ENCODE results near the gene SLC26A9. TPM values are rescaled to one million over a fixed set of nuclear protein-coding genes. Genes with fewer than 3 reads are reported as not detected.

Gene SLC26A9
- total and polyA plus RNA-seq, 2 of the 4 experiments (the other 2 are of a cell fraction): not detected

DNA sequence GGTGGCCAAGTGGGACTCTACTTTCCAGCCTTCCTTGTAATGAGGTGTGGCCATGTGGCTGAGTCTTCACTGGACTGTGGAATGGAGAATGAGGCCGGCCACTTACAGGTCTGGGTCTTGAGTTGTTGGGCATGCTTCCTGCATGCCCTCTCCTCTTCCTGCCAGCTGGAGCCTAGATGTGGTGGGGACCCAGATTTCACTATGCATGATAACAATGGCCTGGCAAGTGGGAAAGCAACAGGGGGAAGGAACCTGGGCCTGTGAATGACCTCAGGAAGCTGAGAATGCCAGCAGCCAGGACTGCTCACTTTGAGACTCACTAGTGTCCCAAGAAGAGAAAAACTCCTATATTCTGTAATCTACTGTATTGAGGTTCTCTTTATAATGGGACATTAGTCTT, 8.5 kb upstream of the SLC26A9 start:
- Histone ChIP-seq H2AK9ac (replicated peaks; ENCODE audit: low read depth, low read length, poor library complexity) (no peak overlapping the region), H3K9me3 (ENCODE audit: control insufficient read depth, insufficient read depth, low read length) (no peaks in the 10 kb centered on the region), H2BK20ac (ENCODE audit: low read depth, low read length) (no peak overlapping the region), H3K56ac (ENCODE audit: extremely low read depth, insufficient read depth, low read length) (no peak overlapping the region), H4K5ac (ENCODE audit: low read depth, low read length) (no peak overlapping the region), H2AK5ac (ENCODE audit: low read depth, low read length) (no peak overlapping the region), H3K23ac (ENCODE audit: low read depth, low read length) (no peak overlapping the region), H3K4me2 (ENCODE audit: low read depth, low read length) (no peak overlapping the region), H3K9ac (ENCODE audit: low read depth, low read length) (no peak overlapping the region), H3K9me1 (ENCODE audit: insufficient read depth, low read length) (peaks cover 3% of the 10 kb centered on the region; the same call in 1 of the 2 replicates), H3K4ac (ENCODE audit: low read depth, low read length) (no peak overlapping the region), H2BK15ac (ENCODE audit: low read depth, low read length) (no peak overlapping the region), H3K14ac (replicated peaks; ENCODE audit: low read depth, low read length) (no peak overlapping the region), H3K36me3 (ENCODE audit: control insufficient read depth, insufficient read depth, low read length) (no peaks in the 10 kb centered on the region), H3K27ac (ENCODE audit: insufficient read depth, low read length) (no peak overlapping the region), H4K20me1 (ENCODE audit: insufficient read depth, low read length) (no peaks in the 10 kb centered on the region), H4K91ac (ENCODE audit: insufficient read depth, low read depth, low read length) (no peak overlapping the region), H3K4me1 (ENCODE audit: control insufficient read depth, insufficient read depth, low read length) (no peaks in the 10 kb centered on the region), H2BK120ac (ENCODE audit: low read depth, low read length) (no peak overlapping the region), H3K79me1 (ENCODE audit: low read depth in 1 of 2, low read length in 2 of 2) (no peaks in the 10 kb centered on the region), H4K8ac (ENCODE audit: low read depth in 2 of 2, low read length in 2 of 2) (no peak overlapping the region), H3K27me3 (ENCODE audit: control insufficient read depth, insufficient read depth, low read length) (peaks cover 59% of the 10 kb centered on the region), H2AFZ (replicated peaks; ENCODE audit: low read length, poor library complexity) (peak overlapping the region; percentile 23), H2BK5ac (ENCODE audit: low read depth, low read length, poor library complexity, severe bottlenecking) (no peak overlapping the region), H3K18ac (ENCODE audit: low read depth, low read length) (no peak overlapping the region), H3K4me3 (ENCODE audit: insufficient read depth, low read depth, low read length) (no peak overlapping the region)
- no peak for ATAC-seq (ENCODE audit: low read depth)
- in situ Hi-C loops (cut with MboI; ENCODE audit: low sequenced_read_pairs) (no loop called here), intact Hi-C loops (cut with micrococcal nuclease) (no loop called here), dilution Hi-C loops (cut with HindIII; ENCODE audit: low sequenced_read_pairs, unreplicated experiment) (no loop called here)
- no TSS peak for BruUV-seq (replicated peaks)
- no peak for DNase-seq
- CTCF ChIA-PET: interaction anchor here (0.9 to 1.5 kb wide), 2 partner anchors 26 to 33 kb away, joined by 4 to 5 read pairs; no protein-coding TSS in a partner anchor
- no peak for TF ChIP-seq MAZ (IDR thresholded peaks at IDR 0.05; ENCODE audit: borderline replicate concordance, low read depth, low read length)
- TF ChIP-seq, protein P1, sequence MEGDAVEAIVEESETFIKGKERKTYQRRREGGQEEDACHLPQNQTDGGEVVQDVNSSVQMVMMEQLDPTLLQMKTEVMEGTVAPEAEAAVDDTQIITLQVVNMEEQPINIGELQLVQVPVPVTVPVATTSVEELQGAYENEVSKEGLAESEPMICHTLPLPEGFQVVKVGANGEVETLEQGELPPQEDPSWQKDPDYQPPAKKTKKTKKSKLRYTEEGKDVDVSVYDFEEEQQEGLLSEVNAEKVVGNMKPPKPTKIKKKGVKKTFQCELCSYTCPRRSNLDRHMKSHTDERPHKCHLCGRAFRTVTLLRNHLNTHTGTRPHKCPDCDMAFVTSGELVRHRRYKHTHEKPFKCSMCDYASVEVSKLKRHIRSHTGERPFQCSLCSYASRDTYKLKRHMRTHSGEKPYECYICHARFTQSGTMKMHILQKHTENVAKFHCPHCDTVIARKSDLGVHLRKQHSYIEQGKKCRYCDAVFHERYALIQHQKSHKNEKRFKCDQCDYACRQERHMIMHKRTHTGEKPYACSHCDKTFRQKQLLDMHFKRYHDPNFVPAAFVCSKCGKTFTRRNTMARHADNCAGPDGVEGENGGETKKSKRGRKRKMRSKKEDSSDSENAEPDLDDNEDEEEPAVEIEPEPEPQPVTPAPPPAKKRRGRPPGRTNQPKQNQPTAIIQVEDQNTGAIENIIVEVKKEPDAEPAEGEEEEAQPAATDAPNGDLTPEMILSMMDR (conservative IDR thresholded peaks at IDR 0.05; ENCODE audit: low read depth, low read length): no peak
- no peak for TF ChIP-seq FOS (IDR thresholded peaks at IDR 0.05; ENCODE audit: low read depth, low read length)
- no peak for TF ChIP-seq RAD21 (IDR thresholded peaks at IDR 0.05; ENCODE audit: low read length)
- no peak for TF ChIP-seq POLR2A (IDR thresholded peaks at IDR 0.05; ENCODE audit: low read depth, low read length)
- TF ChIP-seq BHLHE40 (IDR thresholded peaks at IDR 0.05; ENCODE audit: low read depth, low read length): no peak
- TF ChIP-seq CEBPB (IDR thresholded peaks at IDR 0.05; ENCODE audit: low read depth, low read length): no peak
- no peak for TF ChIP-seq RFX5 (IDR thresholded peaks at IDR 0.05; ENCODE audit: low read depth, low read length)
- TF ChIP-seq SMC3 (IDR thresholded peaks at IDR 0.05; ENCODE audit: low read depth, low read length): no peak
- TF ChIP-seq, protein P2, sequence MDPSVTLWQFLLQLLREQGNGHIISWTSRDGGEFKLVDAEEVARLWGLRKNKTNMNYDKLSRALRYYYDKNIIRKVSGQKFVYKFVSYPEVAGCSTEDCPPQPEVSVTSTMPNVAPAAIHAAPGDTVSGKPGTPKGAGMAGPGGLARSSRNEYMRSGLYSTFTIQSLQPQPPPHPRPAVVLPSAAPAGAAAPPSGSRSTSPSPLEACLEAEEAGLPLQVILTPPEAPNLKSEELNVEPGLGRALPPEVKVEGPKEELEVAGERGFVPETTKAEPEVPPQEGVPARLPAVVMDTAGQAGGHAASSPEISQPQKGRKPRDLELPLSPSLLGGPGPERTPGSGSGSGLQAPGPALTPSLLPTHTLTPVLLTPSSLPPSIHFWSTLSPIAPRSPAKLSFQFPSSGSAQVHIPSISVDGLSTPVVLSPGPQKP (IDR thresholded peaks at IDR 0.05; ENCODE audit: borderline replicate concordance, low read depth, low read length): no peak
- no peak for TF ChIP-seq RCOR1 (IDR thresholded peaks at IDR 0.05; ENCODE audit: insufficient replicate concordance, low read length)
- no peak for TF ChIP-seq MAFK (IDR thresholded peaks at IDR 0.05; ENCODE audit: low read depth, low read length)
- no peak for TF ChIP-seq CHD1 (IDR thresholded peaks at IDR 0.05; ENCODE audit: low read depth, low read length)
- no peak for TF ChIP-seq MXI1 (IDR thresholded peaks at IDR 0.05; ENCODE audit: borderline replicate concordance, low read depth, low read length)
- TF ChIP-seq, protein P3, sequence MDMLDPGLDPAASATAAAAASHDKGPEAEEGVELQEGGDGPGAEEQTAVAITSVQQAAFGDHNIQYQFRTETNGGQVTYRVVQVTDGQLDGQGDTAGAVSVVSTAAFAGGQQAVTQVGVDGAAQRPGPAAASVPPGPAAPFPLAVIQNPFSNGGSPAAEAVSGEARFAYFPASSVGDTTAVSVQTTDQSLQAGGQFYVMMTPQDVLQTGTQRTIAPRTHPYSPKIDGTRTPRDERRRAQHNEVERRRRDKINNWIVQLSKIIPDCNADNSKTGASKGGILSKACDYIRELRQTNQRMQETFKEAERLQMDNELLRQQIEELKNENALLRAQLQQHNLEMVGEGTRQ (IDR thresholded peaks at IDR 0.05; ENCODE audit: low read depth, low read length): no peak
- TF ChIP-seq NFE2L2 (IDR thresholded peaks at IDR 0.05; ENCODE audit: low read depth, low read length): no peak
- POLR2A ChIA-PET (ENCODE audit: unreplicated experiment): no interaction called here
- WGBS, 2 experiments (ENCODE audit: extremely low coverage in 2 of 2, insufficient read length in 1 of 2): no CpG with 5 or more reads among the region's 1 CpG
